Endothelial cell (in vitro differentiated cells): ENCODE measurements around the gene AHDC1. TPM values are rescaled to one million over a fixed set of nuclear protein-coding genes. Genes with fewer than 3 reads are reported as not detected.

Experiments
- DNase-seq: peaks from one replicate; pipeline ENCODE4 v3.0.0; 2021; ENCODE audit warnings: low spot score
- H3K27ac Mint-ChIP-seq: one replicate; pipeline ENCODE4 v1.8.0; 2021; ENCODE audit warnings: mixed read lengths, inconsistent platforms; ENCODE audit not compliant: unreplicated experiment
- H3K27me3 Mint-ChIP-seq: one replicate; pipeline ENCODE4 v1.8.0; 2021; ENCODE audit warnings: mild to moderate bottlenecking, moderate library complexity, mixed read lengths, inconsistent platforms; ENCODE audit not compliant: unreplicated experiment
- H3K36me3 Mint-ChIP-seq: one replicate; pipeline ENCODE4 v1.8.0; 2021; ENCODE audit warnings: mild to moderate bottlenecking, low read depth, mixed read lengths, inconsistent platforms; ENCODE audit not compliant: unreplicated experiment
- H3K4me1 Mint-ChIP-seq: one replicate; pipeline ENCODE4 v1.8.0; 2021; ENCODE audit warnings: mild to moderate bottlenecking, mixed read lengths, inconsistent platforms; ENCODE audit not compliant: unreplicated experiment
- H3K4me3 Mint-ChIP-seq: one replicate; pipeline ENCODE4 v1.8.0; 2021; ENCODE audit warnings: mild to moderate bottlenecking, mixed read lengths, inconsistent platforms; ENCODE audit not compliant: unreplicated experiment
- H3K9me3 Mint-ChIP-seq: one replicate; pipeline ENCODE4 v1.8.0; 2021; ENCODE audit warnings: mixed read lengths, inconsistent platforms; ENCODE audit not compliant: unreplicated experiment
- total RNA-seq: library from RNA; stranded (reverse); fragmentation: NEBNext Ultra II Directional; extraction: Animal tissue kit (Norgen Biotek cat#: 25700); gene quantifications from one replicate; pipeline ENCODE4 v1.2.1, GENCODE V29; 2021; ENCODE audit not compliant: unreplicated experiment
- TF ChIP-seq, protein P1 (sequence below): fragments of 200-600 bp; sonication (generic); IDR thresholded peaks from one replicate; pipeline ENCODE4 v1.5.0; 2021; ENCODE audit warnings: antibody characterized with exemption; ENCODE audit not compliant: unreplicated experiment

The AHDC1 gene
- total RNA-seq, 1 donor from 2014 or later, result 48.0 TPM

DNA sequence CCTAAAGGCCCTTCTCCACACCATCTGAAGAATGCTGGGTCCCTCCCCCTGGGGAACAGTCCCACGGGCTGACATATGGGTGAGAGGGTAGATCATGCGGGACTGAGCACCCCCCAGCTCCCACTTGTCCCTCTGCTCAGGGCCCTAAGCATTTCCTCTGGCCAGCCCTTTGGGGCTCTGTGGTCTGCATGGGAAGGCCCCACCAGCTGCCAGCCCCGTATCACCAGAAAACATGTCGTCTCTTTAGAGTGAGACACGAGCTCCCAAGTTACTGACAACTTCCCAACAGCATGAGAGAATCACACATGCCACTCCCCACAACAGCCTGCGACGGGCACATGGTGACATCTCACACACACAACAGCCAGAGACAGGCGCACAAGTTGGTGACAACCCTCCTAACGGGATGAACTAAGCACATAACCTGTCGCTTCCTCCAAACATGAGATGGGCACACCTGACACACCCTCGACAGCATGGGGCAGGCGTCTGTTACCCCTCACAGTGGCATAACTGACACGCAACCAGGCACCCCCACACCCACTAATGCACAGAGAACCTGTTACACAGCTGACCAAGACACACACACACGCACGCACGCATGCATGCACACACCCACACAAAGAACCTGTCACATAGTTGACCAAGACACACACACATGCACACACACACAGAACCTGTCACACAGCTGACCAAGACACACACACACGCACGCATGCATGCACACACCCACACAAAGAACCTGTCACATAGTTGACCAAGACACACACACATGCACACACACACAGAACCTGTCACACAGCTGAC, 41.2 kb downstream of the AHDC1 start:
- no peak overlapping the region for H3K4me3 Mint-ChIP-seq
- peaks cover 46% of the 10 kb centered on the region for H3K4me1 Mint-ChIP-seq
- peaks cover 21% of the 10 kb centered on the region for H3K27me3 Mint-ChIP-seq
- TF ChIP-seq, protein P1, sequence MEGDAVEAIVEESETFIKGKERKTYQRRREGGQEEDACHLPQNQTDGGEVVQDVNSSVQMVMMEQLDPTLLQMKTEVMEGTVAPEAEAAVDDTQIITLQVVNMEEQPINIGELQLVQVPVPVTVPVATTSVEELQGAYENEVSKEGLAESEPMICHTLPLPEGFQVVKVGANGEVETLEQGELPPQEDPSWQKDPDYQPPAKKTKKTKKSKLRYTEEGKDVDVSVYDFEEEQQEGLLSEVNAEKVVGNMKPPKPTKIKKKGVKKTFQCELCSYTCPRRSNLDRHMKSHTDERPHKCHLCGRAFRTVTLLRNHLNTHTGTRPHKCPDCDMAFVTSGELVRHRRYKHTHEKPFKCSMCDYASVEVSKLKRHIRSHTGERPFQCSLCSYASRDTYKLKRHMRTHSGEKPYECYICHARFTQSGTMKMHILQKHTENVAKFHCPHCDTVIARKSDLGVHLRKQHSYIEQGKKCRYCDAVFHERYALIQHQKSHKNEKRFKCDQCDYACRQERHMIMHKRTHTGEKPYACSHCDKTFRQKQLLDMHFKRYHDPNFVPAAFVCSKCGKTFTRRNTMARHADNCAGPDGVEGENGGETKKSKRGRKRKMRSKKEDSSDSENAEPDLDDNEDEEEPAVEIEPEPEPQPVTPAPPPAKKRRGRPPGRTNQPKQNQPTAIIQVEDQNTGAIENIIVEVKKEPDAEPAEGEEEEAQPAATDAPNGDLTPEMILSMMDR, result no peak
- DNase-seq, result no peak
- H3K9me3 Mint-ChIP-seq, result no peaks in the 10 kb centered on the region
- H3K36me3 Mint-ChIP-seq, result peaks cover 7% of the 10 kb centered on the region
- H3K27ac Mint-ChIP-seq, result peak overlapping the region; percentile 17

DNA sequence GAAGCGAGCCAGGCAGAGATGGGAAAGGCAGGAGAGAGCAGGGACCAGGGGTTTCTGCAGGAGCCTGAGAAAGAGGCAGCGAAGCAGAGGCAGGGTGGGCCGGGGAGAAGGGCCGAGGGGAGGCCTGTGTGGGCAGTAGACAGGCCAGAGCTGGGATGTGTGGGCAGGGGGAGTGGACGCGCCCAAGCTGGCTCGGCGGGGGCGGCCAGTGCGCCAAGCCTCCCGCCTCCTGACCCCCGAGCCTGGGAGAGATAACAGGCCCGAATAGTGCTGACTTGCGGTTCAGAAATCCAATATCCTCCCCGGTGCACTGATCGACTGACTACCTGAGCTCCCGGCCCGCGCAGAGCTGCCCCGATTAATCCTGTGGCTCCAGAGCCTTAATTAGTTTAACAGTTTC, 41.9 kb downstream of the AHDC1 start:
- H3K4me1 Mint-ChIP-seq, result peaks cover 48% of the 10 kb centered on the region
- no peak for DNase-seq
- peaks cover 10% of the 10 kb centered on the region for H3K36me3 Mint-ChIP-seq
- H3K27me3 Mint-ChIP-seq, result peaks cover 21% of the 10 kb centered on the region
- no peak overlapping the region for H3K4me3 Mint-ChIP-seq
- TF ChIP-seq, protein P1, result no peak
- no peaks in the 10 kb centered on the region for H3K9me3 Mint-ChIP-seq
- H3K27ac Mint-ChIP-seq, result no peak overlapping the region

DNA sequence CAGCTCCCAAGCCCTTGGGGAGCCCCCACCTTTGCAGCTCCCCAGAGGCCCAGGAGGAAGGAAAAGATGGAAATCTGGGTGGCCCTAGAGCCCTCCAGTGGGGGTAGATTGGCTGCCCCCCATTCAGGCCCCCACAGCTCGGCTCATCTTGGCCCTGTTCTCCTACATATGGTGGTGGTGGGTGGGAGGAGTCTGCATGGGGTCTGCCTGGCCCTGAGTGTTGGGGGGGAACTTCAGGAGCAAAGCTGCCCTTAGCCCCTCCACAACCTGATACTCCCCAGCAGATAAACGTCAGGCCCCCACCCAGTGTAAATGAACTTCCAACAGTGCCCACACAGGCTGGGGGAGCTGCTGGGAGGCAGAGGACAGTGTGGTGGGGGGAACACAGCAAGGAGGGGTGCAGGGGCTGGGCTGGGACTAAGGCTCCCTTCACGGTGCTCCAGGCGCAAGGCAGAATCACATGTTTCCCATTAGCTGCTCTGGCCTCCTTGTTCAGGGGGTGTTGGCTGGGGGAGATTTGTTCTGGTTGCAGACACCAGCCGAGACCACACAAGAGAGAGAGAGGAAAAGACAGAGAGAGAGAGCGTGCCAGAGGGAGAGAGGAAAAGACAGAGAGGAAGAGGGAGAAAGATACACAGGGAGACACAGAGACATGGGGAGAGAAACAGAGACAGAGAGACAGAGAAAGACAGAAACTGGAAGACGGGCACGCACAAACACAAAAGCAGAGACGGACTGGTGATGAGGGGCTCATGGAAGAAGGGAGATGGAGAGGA, 42.6 kb downstream of the AHDC1 start:
- TF ChIP-seq, protein P1, result no peak
- Mint-ChIP-seq H3K4me1 (peaks cover 47% of the 10 kb centered on the region), H3K9me3 (no peaks in the 10 kb centered on the region), H3K27me3 (peaks cover 21% of the 10 kb centered on the region), H3K27ac (no peak overlapping the region), H3K36me3 (peaks cover 14% of the 10 kb centered on the region), H3K4me3 (no peak overlapping the region)
- no peak for DNase-seq

DNA sequence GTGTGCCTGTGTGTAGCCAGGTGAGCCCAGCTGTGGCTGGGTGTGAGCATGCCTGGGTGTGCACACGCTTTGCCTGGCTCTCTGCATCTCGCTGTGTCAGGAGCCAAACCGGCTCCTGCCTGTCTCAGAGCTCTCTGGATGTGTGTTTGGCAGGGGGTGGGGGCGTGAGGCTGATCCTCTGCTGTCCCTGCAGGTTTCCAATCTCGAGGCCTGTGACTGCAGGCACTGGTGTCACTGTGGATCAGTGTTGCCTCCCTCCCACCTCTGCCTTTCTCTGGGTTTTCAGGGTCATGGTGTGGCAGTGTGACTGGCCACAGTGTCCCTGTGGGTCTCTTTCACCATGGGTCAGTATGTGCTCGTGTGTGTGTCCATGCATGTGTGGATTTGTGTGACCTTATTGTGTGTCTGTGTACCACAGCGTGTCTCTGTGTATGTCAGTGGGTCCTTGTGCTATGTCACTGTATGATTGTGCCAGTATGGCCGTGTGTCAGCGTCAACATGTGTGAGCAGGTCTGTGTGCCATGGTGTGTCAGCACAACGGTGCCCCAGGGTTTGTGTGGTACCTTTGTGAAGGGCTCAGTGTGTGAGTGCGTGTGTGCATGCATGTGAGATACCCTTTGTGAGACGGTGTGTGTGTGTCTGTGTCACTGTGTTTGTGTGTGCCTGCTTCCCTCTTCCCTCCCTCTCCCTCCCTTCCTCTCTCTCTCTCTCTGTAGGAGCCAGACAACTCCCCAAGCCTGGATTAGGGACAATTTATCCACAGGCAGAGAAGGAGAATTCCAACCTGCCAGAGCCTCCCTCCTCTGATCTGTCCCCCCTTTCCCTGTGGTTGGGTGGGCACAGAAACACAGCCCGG, 43.4 kb downstream of the AHDC1 start:
- H3K4me1 Mint-ChIP-seq, result peaks cover 46% of the 10 kb centered on the region
- DNase-seq, result no peak
- no peaks in the 10 kb centered on the region for H3K9me3 Mint-ChIP-seq
- TF ChIP-seq, protein P1, result no peak
- peaks cover 11% of the 10 kb centered on the region for H3K36me3 Mint-ChIP-seq
- H3K27ac Mint-ChIP-seq, result peak overlapping the region; percentile 1
- peaks cover 16% of the 10 kb centered on the region for H3K27me3 Mint-ChIP-seq
- H3K4me3 Mint-ChIP-seq, result peak overlapping the region; percentile 0
